SK-N-SH treated with all-trans-retinoic acid at 6 μM for 48 hours (cell line): ENCODE results near the gene XRCC3.

Experiments used
- ARNTL ChIP-seq: fragments of 450-650 bp; formaldehyde crosslinking; IDR thresholded peaks from 2 replicates; pipeline ENCODE4 v1.5.0; 2020; ENCODE audit warnings: low read depth, mild to moderate bottlenecking, moderate library complexity, borderline replicate concordance
- ESRRG ChIP-seq: fragments of 250-450 bp; sonication (Bioruptor Pico); IDR thresholded peaks from 2 replicates; pipeline ENCODE4 v1.6.1; 2021; ENCODE audit warnings: mild to moderate bottlenecking
- POU6F1 ChIP-seq: fragments of 250-450 bp; sonication (Bioruptor Pico); IDR thresholded peaks from 2 replicates; pipeline ENCODE4 v1.8.0; 2021; ENCODE audit warnings: low read depth, mild to moderate bottlenecking, moderate library complexity, borderline replicate concordance
- TOX ChIP-seq: fragments of 250-450 bp; sonication (Bioruptor Pico); IDR thresholded peaks from 2 replicates; pipeline ENCODE4 v1.8.0; 2021; ENCODE audit warnings: mild to moderate bottlenecking, moderate library complexity, borderline replicate concordance
- ZNF565 ChIP-seq: fragments of 450-650 bp; formaldehyde crosslinking; conservative IDR thresholded peaks from 2 replicates; pipeline ENCODE4 v1.5.0; 2020; ENCODE audit warnings: low read depth, mild to moderate bottlenecking, moderate library complexity
- ZNF70 ChIP-seq: fragments of 450-650 bp; formaldehyde crosslinking; IDR thresholded peaks from 2 replicates; pipeline ENCODE4 v1.5.0; 2020; ENCODE audit warnings: mild to moderate bottlenecking, moderate library complexity
- TF ChIP-seq, protein P1 (sequence below): fragments of 250-450 bp; sonication (Bioruptor Pico); IDR thresholded peaks from 2 replicates; pipeline ENCODE4 v1.8.0; 2020; ENCODE audit warnings: mild to moderate bottlenecking, moderate library complexity, borderline replicate concordance

DNA sequence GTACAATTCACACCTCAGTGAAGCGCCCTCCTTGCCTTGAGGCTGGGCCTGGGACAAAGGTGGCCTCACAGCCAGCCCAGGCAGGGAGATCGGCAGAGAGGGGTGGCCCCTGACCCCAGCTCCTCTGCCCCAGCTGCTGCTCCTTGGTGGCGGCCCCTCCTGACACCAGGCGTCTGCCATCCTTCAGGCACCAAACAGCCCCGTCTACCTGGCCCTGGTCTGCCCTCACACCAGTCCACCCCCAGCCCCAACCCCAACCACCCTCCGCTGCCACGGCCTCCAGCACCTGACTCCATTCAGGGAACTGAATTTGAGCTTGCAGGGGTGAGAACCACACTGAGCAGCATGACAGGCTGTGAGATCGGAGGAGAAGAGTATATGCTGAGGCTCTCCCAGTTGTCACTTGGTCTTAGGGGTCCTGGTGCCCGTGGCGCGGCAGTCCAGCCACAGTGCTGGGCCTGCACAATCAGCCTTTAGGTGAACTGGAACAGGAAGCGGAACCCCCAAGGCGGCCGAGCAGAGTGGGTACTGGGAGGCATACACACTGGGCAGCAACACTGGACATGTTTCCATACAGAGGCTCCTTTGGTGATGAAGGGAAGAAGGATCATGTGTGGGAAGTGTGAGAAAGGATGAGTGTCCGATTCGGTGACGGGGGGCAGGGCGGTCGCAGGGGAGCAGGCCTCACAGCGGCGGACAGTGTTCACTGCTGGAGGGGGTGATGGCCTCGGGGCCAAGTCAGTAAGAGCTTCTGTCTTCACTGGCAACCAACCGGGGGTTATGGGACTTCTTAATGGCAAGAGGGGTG lies 19.0 kb upstream of the XRCC3 start:
- TF ChIP-seq TOX (no peak), ZNF565 (no peak), ARNTL (CRISPR knock-in tag) (no peak), POU6F1 (CRISPR knock-in tag) (no peak), ZNF70 (CRISPR knock-in tag) (no peak), ESRRG (CRISPR knock-in tag) (no peak)
- TF ChIP-seq, protein P1, sequence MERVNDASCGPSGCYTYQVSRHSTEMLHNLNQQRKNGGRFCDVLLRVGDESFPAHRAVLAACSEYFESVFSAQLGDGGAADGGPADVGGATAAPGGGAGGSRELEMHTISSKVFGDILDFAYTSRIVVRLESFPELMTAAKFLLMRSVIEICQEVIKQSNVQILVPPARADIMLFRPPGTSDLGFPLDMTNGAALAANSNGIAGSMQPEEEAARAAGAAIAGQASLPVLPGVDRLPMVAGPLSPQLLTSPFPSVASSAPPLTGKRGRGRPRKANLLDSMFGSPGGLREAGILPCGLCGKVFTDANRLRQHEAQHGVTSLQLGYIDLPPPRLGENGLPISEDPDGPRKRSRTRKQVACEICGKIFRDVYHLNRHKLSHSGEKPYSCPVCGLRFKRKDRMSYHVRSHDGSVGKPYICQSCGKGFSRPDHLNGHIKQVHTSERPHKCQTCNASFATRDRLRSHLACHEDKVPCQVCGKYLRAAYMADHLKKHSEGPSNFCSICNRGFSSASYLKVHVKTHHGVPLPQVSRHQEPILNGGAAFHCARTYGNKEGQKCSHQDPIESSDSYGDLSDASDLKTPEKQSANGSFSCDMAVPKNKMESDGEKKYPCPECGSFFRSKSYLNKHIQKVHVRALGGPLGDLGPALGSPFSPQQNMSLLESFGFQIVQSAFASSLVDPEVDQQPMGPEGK (CRISPR knock-in tag): no peak
